ENCODE data around the gene UROC1.

DNA sequence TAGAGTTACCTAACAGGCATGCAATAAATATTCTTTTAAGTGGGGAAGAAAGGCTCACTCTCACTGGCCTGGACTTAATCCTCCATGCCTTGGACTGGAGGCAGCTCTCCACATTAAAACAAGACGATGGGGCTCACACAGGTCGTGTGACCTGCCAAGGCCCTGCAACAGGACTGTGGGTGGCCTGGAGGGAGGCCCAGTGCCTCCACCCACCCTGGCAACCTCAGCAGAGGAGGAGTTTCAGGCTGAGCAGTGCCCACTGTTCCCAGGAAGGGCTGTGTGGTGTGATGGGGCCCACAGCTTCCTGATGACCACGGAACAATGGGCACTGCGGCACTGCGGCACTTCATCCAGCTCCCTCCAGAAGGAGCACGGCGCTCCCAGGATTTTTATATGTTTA lies 5.5 kb downstream of the UROC1 start:
- TF ChIP-seq EP300 (IDR thresholded peaks at IDR 0.05; ENCODE audit: borderline replicate concordance in 1 of 2, low read depth in 1 of 2, low read length in 1 of 2) (no peak), GATA2 (CRISPR knock-in tag; IDR thresholded peaks at IDR 0.05) (no peak), TCF12 (IDR thresholded peaks at IDR 0.05) (no peak), SIN3A (IDR thresholded peaks at IDR 0.05; ENCODE audit: borderline replicate concordance, low read depth, low read length) (no peak), GABPA (IDR thresholded peaks at IDR 0.05; ENCODE audit: low read depth) (no peak), JUND (IDR thresholded peaks at IDR 0.05) (no peak), FOSL2 (IDR thresholded peaks at IDR 0.05; ENCODE audit: borderline replicate concordance, low read depth) (no peak), FOXJ3 (CRISPR knock-in tag; IDR thresholded peaks at IDR 0.05) (no peak), RAD21 (IDR thresholded peaks at IDR 0.05; ENCODE audit: low read length) (no peak), EZH2phosphoT487 (IDR thresholded peaks at IDR 0.05; ENCODE audit: borderline replicate concordance, low read depth) (no peak), POLR2AphosphoS5 (IDR thresholded peaks at IDR 0.05; ENCODE audit: low read depth, low read length) (no peak)
- TF ChIP-seq, protein P1, sequence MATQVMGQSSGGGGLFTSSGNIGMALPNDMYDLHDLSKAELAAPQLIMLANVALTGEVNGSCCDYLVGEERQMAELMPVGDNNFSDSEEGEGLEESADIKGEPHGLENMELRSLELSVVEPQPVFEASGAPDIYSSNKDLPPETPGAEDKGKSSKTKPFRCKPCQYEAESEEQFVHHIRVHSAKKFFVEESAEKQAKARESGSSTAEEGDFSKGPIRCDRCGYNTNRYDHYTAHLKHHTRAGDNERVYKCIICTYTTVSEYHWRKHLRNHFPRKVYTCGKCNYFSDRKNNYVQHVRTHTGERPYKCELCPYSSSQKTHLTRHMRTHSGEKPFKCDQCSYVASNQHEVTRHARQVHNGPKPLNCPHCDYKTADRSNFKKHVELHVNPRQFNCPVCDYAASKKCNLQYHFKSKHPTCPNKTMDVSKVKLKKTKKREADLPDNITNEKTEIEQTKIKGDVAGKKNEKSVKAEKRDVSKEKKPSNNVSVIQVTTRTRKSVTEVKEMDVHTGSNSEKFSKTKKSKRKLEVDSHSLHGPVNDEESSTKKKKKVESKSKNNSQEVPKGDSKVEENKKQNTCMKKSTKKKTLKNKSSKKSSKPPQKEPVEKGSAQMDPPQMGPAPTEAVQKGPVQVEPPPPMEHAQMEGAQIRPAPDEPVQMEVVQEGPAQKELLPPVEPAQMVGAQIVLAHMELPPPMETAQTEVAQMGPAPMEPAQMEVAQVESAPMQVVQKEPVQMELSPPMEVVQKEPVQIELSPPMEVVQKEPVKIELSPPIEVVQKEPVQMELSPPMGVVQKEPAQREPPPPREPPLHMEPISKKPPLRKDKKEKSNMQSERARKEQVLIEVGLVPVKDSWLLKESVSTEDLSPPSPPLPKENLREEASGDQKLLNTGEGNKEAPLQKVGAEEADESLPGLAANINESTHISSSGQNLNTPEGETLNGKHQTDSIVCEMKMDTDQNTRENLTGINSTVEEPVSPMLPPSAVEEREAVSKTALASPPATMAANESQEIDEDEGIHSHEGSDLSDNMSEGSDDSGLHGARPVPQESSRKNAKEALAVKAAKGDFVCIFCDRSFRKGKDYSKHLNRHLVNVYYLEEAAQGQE (IDR thresholded peaks at IDR 0.05; ENCODE audit: low read depth, low read length): no peak
- TF ChIP-seq, protein P2, sequence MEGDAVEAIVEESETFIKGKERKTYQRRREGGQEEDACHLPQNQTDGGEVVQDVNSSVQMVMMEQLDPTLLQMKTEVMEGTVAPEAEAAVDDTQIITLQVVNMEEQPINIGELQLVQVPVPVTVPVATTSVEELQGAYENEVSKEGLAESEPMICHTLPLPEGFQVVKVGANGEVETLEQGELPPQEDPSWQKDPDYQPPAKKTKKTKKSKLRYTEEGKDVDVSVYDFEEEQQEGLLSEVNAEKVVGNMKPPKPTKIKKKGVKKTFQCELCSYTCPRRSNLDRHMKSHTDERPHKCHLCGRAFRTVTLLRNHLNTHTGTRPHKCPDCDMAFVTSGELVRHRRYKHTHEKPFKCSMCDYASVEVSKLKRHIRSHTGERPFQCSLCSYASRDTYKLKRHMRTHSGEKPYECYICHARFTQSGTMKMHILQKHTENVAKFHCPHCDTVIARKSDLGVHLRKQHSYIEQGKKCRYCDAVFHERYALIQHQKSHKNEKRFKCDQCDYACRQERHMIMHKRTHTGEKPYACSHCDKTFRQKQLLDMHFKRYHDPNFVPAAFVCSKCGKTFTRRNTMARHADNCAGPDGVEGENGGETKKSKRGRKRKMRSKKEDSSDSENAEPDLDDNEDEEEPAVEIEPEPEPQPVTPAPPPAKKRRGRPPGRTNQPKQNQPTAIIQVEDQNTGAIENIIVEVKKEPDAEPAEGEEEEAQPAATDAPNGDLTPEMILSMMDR (IDR thresholded peaks at IDR 0.05): no peak
